Neural cell (in vitro differentiated cells): Measurements from ENCODE around the gene INTS14. TPM values are rescaled to one million over a fixed set of nuclear protein-coding genes. Genes with fewer than 3 reads are reported as not detected.

Source experiments
- H2AFZ ChIP-seq: fragments of 200-600, 300-800 bp; sonication (generic), shearing (Covaris generic); 2 replicates; pipeline ENCODE4 v1.6.0; 2014; ENCODE audit warnings: low read depth, mild to moderate bottlenecking, antibody characterized with exemption, low read length, moderate library complexity
- H3F3A ChIP-seq: fragments of 200-600 bp; shearing (Covaris generic); 2 replicates; pipeline ENCODE4 v1.6.1; 2016; ENCODE audit warnings: mild to moderate bottlenecking, moderate library complexity, mixed read lengths, antibody characterized with exemption, low read length; ENCODE audit not compliant: insufficient read depth, poor library complexity, severe bottlenecking
- H3K27ac ChIP-seq: fragments of 200-600, 300-800 bp; sonication (generic), shearing (Covaris generic); 2 replicates; pipeline ENCODE4 v1.5.1; 2014; ENCODE audit warnings: mild to moderate bottlenecking, low read length, moderate library complexity
- H3K27me3 ChIP-seq: fragments of 300-800, 200-600 bp; sonication (generic), shearing (Covaris generic); 2 replicates; pipeline ENCODE4 v1.6.0; 2014; ENCODE audit warnings: mild to moderate bottlenecking, low read depth, low read length, moderate library complexity; ENCODE audit not compliant: insufficient read depth
- H3K36me3 ChIP-seq: fragments of 300-800, 200-600 bp; sonication (generic), shearing (Covaris generic); 2 replicates; pipeline ENCODE4 v1.5.1; 2014; ENCODE audit warnings: mild to moderate bottlenecking, antibody characterized with exemption, low read length, moderate library complexity; ENCODE audit not compliant: insufficient read depth
- H3K4me2 ChIP-seq: fragments of 300-800, 200-600 bp; sonication (generic), shearing (Covaris generic); 2 replicates; pipeline ENCODE4 v1.6.0; 2014; ENCODE audit warnings: mild to moderate bottlenecking, low read length
- H3K4me3 ChIP-seq: fragments of 300-800, 200-600 bp; sonication (generic), shearing (Covaris generic); 2 replicates; pipeline ENCODE4 v1.5.1; 2014; ENCODE audit warnings: mild to moderate bottlenecking, low read length, moderate library complexity
- H3K79me2 ChIP-seq: fragments of 200-600 bp; shearing (Covaris generic); replicated peaks from 2 replicates; pipeline ENCODE4 v1.6.0; 2014; ENCODE audit warnings: mild to moderate bottlenecking, low read length, moderate library complexity; ENCODE audit not compliant: insufficient read depth
- H3K9ac ChIP-seq: fragments of 300-800, 200-600 bp; sonication (generic), shearing (Covaris generic); 2 replicates; pipeline ENCODE4 v1.6.1; 2016; ENCODE audit warnings: mild to moderate bottlenecking, low read length, mixed read lengths
- H3K9me2 ChIP-seq: fragments of 200-600 bp; shearing (Covaris generic); 2 replicates; pipeline ENCODE4 v1.6.1; 2016; ENCODE audit warnings: mild to moderate bottlenecking, low read length, mixed read lengths; ENCODE audit not compliant: insufficient read depth
- H3K9me3 ChIP-seq: fragments of 200-600, 300-800 bp; sonication (generic), shearing (Covaris generic); 2 replicates; pipeline ENCODE4 v1.6.1; 2016; ENCODE audit warnings: mild to moderate bottlenecking, mixed run types, low read length, moderate library complexity, mixed read lengths
- H4K20me1 ChIP-seq: fragments of 200-600 bp; shearing (Covaris generic); 2 replicates; pipeline ENCODE4 v1.6.1; 2016; ENCODE audit warnings: mild to moderate bottlenecking, mixed run types; ENCODE audit not compliant: insufficient read depth
- EP300 ChIP-seq: fragments of 450-650 bp; conservative IDR thresholded peaks from 2 replicates; pipeline ENCODE4 v1.6.1; 2014; ENCODE audit warnings: antibody characterized with exemption, mild to moderate bottlenecking, moderate library complexity; ENCODE audit not compliant: poor library complexity, severe bottlenecking
- EZH2 ChIP-seq: fragments of 200-600, 300-800 bp; shearing (Covaris generic), sonication (generic); IDR thresholded peaks from 2 replicates; pipeline ENCODE4 v1.6.1; 2014; ENCODE audit warnings: antibody characterized with exemption, low read length, borderline replicate concordance, mild to moderate bottlenecking; ENCODE audit not compliant: insufficient read depth, poor library complexity, severe bottlenecking
- MXI1 ChIP-seq: fragments of 450-650 bp; conservative IDR thresholded peaks from 2 replicates; pipeline ENCODE4 v1.6.1; 2014; ENCODE audit warnings: antibody characterized with exemption, mild to moderate bottlenecking; ENCODE audit not compliant: poor library complexity, severe bottlenecking
- POLR2AphosphoS5 ChIP-seq: IDR thresholded peaks from 2 replicates; pipeline ENCODE4 v1.6.1; 2012
- RAD21 ChIP-seq: fragments of 450-650 bp; conservative IDR thresholded peaks from 2 replicates; pipeline ENCODE4 v1.6.1; 2014; ENCODE audit warnings: antibody characterized with exemption, mild to moderate bottlenecking, moderate library complexity
- SMC3 ChIP-seq: fragments of 450-650 bp; conservative IDR thresholded peaks from 2 replicates; pipeline ENCODE4 v1.6.1; 2014; ENCODE audit warnings: antibody characterized with exemption, mild to moderate bottlenecking, moderate library complexity; ENCODE audit not compliant: poor library complexity
- TAF1 ChIP-seq: IDR thresholded peaks from 2 replicates; pipeline ENCODE4 v1.6.1; 2012; ENCODE audit warnings: low read depth
- polyA plus RNA-seq: library from polyadenylated mRNA; depleted of rRNA; stranded (reverse); fragments of >200 nt; gene quantifications from 2 replicates; pipeline ENCODE4 v1.2.3, GENCODE V29; 2014
- TF ChIP-seq, protein P1 (sequence below): fragments of 450-650 bp; IDR thresholded peaks from 2 replicates; pipeline ENCODE4 v1.5.1; 2014; ENCODE audit warnings: antibody characterized with exemption, mild to moderate bottlenecking, moderate library complexity; ENCODE audit not compliant: poor library complexity, severe bottlenecking
- TF ChIP-seq, protein P2 (sequence below): IDR thresholded peaks from 2 replicates; pipeline ENCODE4 v1.6.1; 2012; ENCODE audit warnings: borderline replicate concordance

Gene INTS14
- polyA plus RNA-seq, 1 donor from 2014 or later: 49.7 TPM

DNA sequence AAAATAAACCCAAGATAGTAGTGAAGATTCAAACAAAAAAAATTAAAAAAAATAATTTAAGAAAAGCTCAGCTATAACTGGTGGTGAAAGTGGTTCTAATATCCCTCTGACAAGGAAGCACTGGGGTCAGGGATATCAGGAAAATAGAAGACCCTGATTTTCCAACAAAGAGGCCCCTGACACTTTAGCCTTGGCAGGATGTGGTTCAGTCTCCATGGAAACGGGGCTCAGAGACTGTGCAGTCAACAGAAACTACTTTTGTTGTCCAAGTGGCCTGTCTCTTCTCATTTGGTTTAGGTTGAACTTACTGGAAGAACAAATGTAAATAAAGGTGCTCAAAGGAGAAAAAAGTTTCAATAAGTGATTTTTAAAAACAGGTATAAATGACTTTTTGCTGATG is 27.2 kb downstream of the INTS14 start:
- H3K4me3 ChIP-seq: no peak overlapping the region
- H3K79me2 ChIP-seq: no peaks in the 10 kb centered on the region
- no peaks in the 10 kb centered on the region for H4K20me1 ChIP-seq
- no peak overlapping the region for H3K4me2 ChIP-seq
- H3F3A ChIP-seq: no peaks in the 10 kb centered on the region
- no peak overlapping the region for H3K27ac ChIP-seq
- H3K9me2 ChIP-seq: no peaks in the 10 kb centered on the region
- no peaks in the 10 kb centered on the region for H3K27me3 ChIP-seq
- H3K36me3 ChIP-seq: peaks cover 13% of the 10 kb centered on the region
- TF ChIP-seq, protein P1, sequence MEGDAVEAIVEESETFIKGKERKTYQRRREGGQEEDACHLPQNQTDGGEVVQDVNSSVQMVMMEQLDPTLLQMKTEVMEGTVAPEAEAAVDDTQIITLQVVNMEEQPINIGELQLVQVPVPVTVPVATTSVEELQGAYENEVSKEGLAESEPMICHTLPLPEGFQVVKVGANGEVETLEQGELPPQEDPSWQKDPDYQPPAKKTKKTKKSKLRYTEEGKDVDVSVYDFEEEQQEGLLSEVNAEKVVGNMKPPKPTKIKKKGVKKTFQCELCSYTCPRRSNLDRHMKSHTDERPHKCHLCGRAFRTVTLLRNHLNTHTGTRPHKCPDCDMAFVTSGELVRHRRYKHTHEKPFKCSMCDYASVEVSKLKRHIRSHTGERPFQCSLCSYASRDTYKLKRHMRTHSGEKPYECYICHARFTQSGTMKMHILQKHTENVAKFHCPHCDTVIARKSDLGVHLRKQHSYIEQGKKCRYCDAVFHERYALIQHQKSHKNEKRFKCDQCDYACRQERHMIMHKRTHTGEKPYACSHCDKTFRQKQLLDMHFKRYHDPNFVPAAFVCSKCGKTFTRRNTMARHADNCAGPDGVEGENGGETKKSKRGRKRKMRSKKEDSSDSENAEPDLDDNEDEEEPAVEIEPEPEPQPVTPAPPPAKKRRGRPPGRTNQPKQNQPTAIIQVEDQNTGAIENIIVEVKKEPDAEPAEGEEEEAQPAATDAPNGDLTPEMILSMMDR: no peak
- TF ChIP-seq, protein P2, sequence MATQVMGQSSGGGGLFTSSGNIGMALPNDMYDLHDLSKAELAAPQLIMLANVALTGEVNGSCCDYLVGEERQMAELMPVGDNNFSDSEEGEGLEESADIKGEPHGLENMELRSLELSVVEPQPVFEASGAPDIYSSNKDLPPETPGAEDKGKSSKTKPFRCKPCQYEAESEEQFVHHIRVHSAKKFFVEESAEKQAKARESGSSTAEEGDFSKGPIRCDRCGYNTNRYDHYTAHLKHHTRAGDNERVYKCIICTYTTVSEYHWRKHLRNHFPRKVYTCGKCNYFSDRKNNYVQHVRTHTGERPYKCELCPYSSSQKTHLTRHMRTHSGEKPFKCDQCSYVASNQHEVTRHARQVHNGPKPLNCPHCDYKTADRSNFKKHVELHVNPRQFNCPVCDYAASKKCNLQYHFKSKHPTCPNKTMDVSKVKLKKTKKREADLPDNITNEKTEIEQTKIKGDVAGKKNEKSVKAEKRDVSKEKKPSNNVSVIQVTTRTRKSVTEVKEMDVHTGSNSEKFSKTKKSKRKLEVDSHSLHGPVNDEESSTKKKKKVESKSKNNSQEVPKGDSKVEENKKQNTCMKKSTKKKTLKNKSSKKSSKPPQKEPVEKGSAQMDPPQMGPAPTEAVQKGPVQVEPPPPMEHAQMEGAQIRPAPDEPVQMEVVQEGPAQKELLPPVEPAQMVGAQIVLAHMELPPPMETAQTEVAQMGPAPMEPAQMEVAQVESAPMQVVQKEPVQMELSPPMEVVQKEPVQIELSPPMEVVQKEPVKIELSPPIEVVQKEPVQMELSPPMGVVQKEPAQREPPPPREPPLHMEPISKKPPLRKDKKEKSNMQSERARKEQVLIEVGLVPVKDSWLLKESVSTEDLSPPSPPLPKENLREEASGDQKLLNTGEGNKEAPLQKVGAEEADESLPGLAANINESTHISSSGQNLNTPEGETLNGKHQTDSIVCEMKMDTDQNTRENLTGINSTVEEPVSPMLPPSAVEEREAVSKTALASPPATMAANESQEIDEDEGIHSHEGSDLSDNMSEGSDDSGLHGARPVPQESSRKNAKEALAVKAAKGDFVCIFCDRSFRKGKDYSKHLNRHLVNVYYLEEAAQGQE: no peak
- TF ChIP-seq EZH2: no peak
- no peak for TF ChIP-seq MXI1
- no peak for TF ChIP-seq SMC3
- TF ChIP-seq TAF1: no peak
- TF ChIP-seq POLR2AphosphoS5: no peak
- TF ChIP-seq EP300: no peak
- no peak for TF ChIP-seq RAD21
- H2AFZ ChIP-seq: no peak overlapping the region
- no peak overlapping the region for H3K9ac ChIP-seq
- no peaks in the 10 kb centered on the region for H3K9me3 ChIP-seq

DNA sequence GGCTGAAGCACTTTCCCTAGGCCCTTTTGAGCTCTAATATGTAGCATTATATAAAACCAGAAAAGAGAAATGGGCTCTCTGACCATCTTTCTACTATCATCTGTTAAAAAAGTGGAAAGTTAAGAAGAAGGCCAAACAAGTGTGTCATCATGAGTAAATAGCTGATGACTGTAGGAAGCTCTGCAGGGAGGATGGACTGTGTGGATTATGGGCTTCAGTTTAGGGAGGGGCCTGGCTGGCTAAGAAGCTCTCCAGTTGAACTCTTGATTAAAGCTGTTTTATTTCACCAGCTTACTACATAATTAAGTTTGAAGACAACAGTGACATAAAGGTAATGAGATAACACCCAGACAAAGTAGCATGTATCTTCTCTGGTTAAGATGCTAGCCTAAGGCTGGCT is 30.6 kb downstream of the INTS14 start:
- Histone ChIP-seq H3K9me2 (no peaks in the 10 kb centered on the region), H3K27ac (no peak overlapping the region), H3K4me3 (no peak overlapping the region), H3K36me3 (peaks cover 19% of the 10 kb centered on the region), H3K9ac (no peak overlapping the region), H3K27me3 (no peaks in the 10 kb centered on the region), H3K4me2 (no peak overlapping the region), H2AFZ (no peak overlapping the region), H3K79me2 (no peaks in the 10 kb centered on the region), H3F3A (no peaks in the 10 kb centered on the region), H4K20me1 (no peaks in the 10 kb centered on the region), H3K9me3 (no peaks in the 10 kb centered on the region)
- TF ChIP-seq, protein P2: no peak
- TF ChIP-seq POLR2AphosphoS5 (no peak), MXI1 (no peak), SMC3 (no peak), TAF1 (no peak), RAD21 (no peak), EP300 (no peak), EZH2 (no peak)
- TF ChIP-seq, protein P1: no peak
